OCI-LY1 (cell line): Measurements from ENCODE around the gene KCNH1.

Experiments
- CTCF ChIP-seq: fragments of 200-600 bp; sonication (generic), shearing (Covaris generic); IDR thresholded peaks from 2 replicates; pipeline ENCODE4 v1.5.1; 2017; ENCODE audit warnings: mild to moderate bottlenecking, antibody characterized with exemption, low read length, moderate library complexity, mixed read lengths
- EZH2 ChIP-seq: fragments of 200-600 bp; sonication (generic), shearing (Covaris generic); IDR thresholded peaks from 2 replicates; pipeline ENCODE4 v1.8.0; 2017; ENCODE audit warnings: borderline replicate concordance, mixed run types, mild to moderate bottlenecking, antibody characterized with exemption, low read length, moderate library complexity, mixed read lengths

DNA sequence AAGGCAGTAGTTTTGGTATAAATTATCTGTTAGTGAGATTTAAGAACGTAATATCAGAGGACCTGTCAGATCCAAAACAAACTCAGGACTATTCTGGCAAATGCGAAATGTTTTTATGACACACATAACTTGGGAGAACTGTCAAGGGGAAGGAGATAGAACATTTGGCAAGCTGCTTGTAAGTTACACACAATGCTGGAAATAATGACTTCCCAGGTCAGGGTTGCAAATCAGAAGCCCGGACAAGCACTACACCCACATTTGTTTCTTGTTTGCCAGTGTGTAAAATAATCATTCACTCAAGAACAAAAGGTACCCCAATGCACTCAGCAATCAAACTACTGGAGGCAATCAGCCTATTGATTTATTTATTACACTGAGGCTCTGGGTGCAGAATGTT is 354.7 kb downstream of the KCNH1 start:
- TF ChIP-seq CTCF: no peak
- TF ChIP-seq EZH2: no peak
